IPS-15b (cell line): ENCODE results near the gene G6PD.

Experiments used
- H3K27me3 ChIP-seq: one replicate; pipeline ENCODE4 v1.6.1; 2013; ENCODE audit warnings: low read length; ENCODE audit not compliant: control insufficient read depth, insufficient read depth
- H3K36me3 ChIP-seq: one replicate; pipeline ENCODE4 v1.6.1; 2013; ENCODE audit warnings: low read length; ENCODE audit not compliant: control insufficient read depth, insufficient read depth
- H3K4me1 ChIP-seq: one replicate; pipeline ENCODE4 v1.6.1; 2013; ENCODE audit warnings: mild to moderate bottlenecking, low read length; ENCODE audit not compliant: control insufficient read depth, insufficient read depth
- H3K4me3 ChIP-seq: one replicate; pipeline ENCODE4 v1.5.1; 2013; ENCODE audit warnings: low read depth, low read length
- H3K9ac ChIP-seq: one replicate; pipeline ENCODE4 v1.6.1; 2013; ENCODE audit warnings: low read depth, mild to moderate bottlenecking, low read length
- H3K9me3 ChIP-seq: one replicate; pipeline ENCODE4 v1.6.1; 2013; ENCODE audit warnings: mild to moderate bottlenecking, low read length; ENCODE audit not compliant: control insufficient read depth, insufficient read depth

Gene G6PD

GRCh38 chrX:154488336-154489075 is 58.1 kb downstream of the G6PD start:
- Histone ChIP-seq H3K9me3 (peaks cover 3% of the 10 kb centered on the region), H3K9ac (no peak overlapping the region), H3K36me3 (peaks cover 13% of the 10 kb centered on the region), H3K4me3 (no peak overlapping the region), H3K4me1 (peaks cover 4% of the 10 kb centered on the region), H3K27me3 (peaks cover 4% of the 10 kb centered on the region)

- H3K36me3 ChIP-seq: peaks cover 13% of the 10 kb centered on the region
- peaks cover 4% of the 10 kb centered on the region for H3K4me1 ChIP-seq
- H3K9ac ChIP-seq: no peak overlapping the region
- peaks cover 5% of the 10 kb centered on the region for H3K9me3 ChIP-seq
- H3K4me3 ChIP-seq: no peak overlapping the region
- H3K27me3 ChIP-seq: peaks cover 4% of the 10 kb centered on the region
Observed at GRCh38 chrX:154487518-154488290, 58.9 kb downstream of the G6PD start.

GRCh38 chrX:154486396-154487207 is 60.0 kb downstream of the G6PD start, which contains the start of gene UBL4A:
TSS of gene UBL4A (minus strand) at chrX:154486615. CDS start at chrX:154486584, 31 bp downstream.
- Histone ChIP-seq H3K4me1 (peaks cover 4% of the 10 kb centered on the region), H3K9me3 (peaks cover 5% of the 10 kb centered on the region), H3K9ac (no peak within 1 kb of the TSS), H3K4me3 (peak within 1 kb of the TSS; percentile 53), H3K27me3 (peaks cover 4% of the 10 kb centered on the region), H3K36me3 (peaks cover 13% of the 10 kb centered on the region)

- Histone ChIP-seq H3K4me1 (peaks cover 4% of the 10 kb centered on the region), H3K9ac (no peak overlapping the region), H3K9me3 (peaks cover 5% of the 10 kb centered on the region)
Observed at GRCh38 chrX:154486052-154486395, 60.6 kb downstream of the G6PD start.

GRCh38 chrX:154485150-154486051 is 61.2 kb downstream of the G6PD start:
- Histone ChIP-seq H3K27me3 (peaks cover 4% of the 10 kb centered on the region), H3K9ac (no peak overlapping the region), H3K4me3 (peak overlapping the region; percentile 53), H3K9me3 (peaks cover 5% of the 10 kb centered on the region), H3K4me1 (peaks cover 4% of the 10 kb centered on the region), H3K36me3 (peaks cover 13% of the 10 kb centered on the region)

More at GRCh38 chrX:154486052-154486395, 60.6 kb downstream of the G6PD start:
- Histone ChIP-seq H3K27me3 (peaks cover 4% of the 10 kb centered on the region), H3K4me3 (peak overlapping the region; percentile 53), H3K36me3 (peaks cover 13% of the 10 kb centered on the region)

- peaks cover 5% of the 10 kb centered on the region for H3K9me3 ChIP-seq
- no peak overlapping the region for H3K9ac ChIP-seq
- no peak overlapping the region for H3K4me3 ChIP-seq
- H3K4me1 ChIP-seq: peaks cover under 1% of the 10 kb centered on the region
- peaks cover 13% of the 10 kb centered on the region for H3K36me3 ChIP-seq
- H3K27me3 ChIP-seq: peaks cover 2% of the 10 kb centered on the region
Observed at GRCh38 chrX:154484255-154485149, 62.1 kb downstream of the G6PD start.

GRCh38 chrX:154483325-154483724 is 63.3 kb downstream of the G6PD start:
- Histone ChIP-seq H3K27me3 (no peaks in the 10 kb centered on the region), H3K9ac (no peak overlapping the region), H3K9me3 (peaks cover 5% of the 10 kb centered on the region), H3K4me3 (no peak overlapping the region), H3K36me3 (peaks cover 13% of the 10 kb centered on the region), H3K4me1 (no peaks in the 10 kb centered on the region)

- no peak overlapping the region for H3K9ac ChIP-seq
- H3K4me3 ChIP-seq: no peak overlapping the region
- H3K9me3 ChIP-seq: peaks cover 5% of the 10 kb centered on the region
- H3K4me1 ChIP-seq: no peaks in the 10 kb centered on the region
- H3K36me3 ChIP-seq: peaks cover 9% of the 10 kb centered on the region
- H3K27me3 ChIP-seq: no peaks in the 10 kb centered on the region
Observed at GRCh38 chrX:154482786-154483185, 63.9 kb downstream of the G6PD start.

GRCh38 chrX:154481911-154482601 is 64.6 kb downstream of the G6PD start:
- peaks cover 9% of the 10 kb centered on the region for H3K36me3 ChIP-seq
- no peaks in the 10 kb centered on the region for H3K4me1 ChIP-seq
- peaks cover 5% of the 10 kb centered on the region for H3K9me3 ChIP-seq
- H3K4me3 ChIP-seq: no peak overlapping the region
- no peaks in the 10 kb centered on the region for H3K27me3 ChIP-seq
- no peak overlapping the region for H3K9ac ChIP-seq
